IPS-20b (cell line): ENCODE measurements around the gene CCDC7.
"Not testable (repeated sequence)": the region's sequence is repeated elsewhere in the genome, so short reads cannot be mapped to it uniquely, and the experiment has no call there.

Experiments used
- H3K27ac ChIP-seq: one replicate; pipeline ENCODE4 v1.5.1; 2013; ENCODE audit warnings: low read length
- H3K27me3 ChIP-seq: 2 replicates; pipeline ENCODE4 v1.6.1; 2013; ENCODE audit warnings: mild to moderate bottlenecking, low read length, inconsistent platforms; ENCODE audit not compliant: insufficient read depth
- H3K36me3 ChIP-seq: 2 replicates; pipeline ENCODE4 v1.6.1; 2013; ENCODE audit warnings: low read depth, mild to moderate bottlenecking, inconsistent platforms, low read length, moderate library complexity; ENCODE audit not compliant: insufficient read depth
- H3K4me1 ChIP-seq: 2 replicates; pipeline ENCODE4 v1.6.1; 2013; ENCODE audit warnings: mild to moderate bottlenecking, control low read depth, inconsistent platforms, low read length, moderate library complexity; ENCODE audit not compliant: insufficient read depth
- H3K4me3 ChIP-seq: 2 replicates; pipeline ENCODE4 v1.5.1; 2013; ENCODE audit warnings: mild to moderate bottlenecking, low read length, inconsistent platforms
- H3K9ac ChIP-seq: 2 replicates; pipeline ENCODE4 v1.6.1; 2013; ENCODE audit warnings: low read depth, mild to moderate bottlenecking, inconsistent platforms, low read length, moderate library complexity
- H3K9me3 ChIP-seq: 2 replicates; pipeline ENCODE4 v1.6.1; 2013; ENCODE audit warnings: mild to moderate bottlenecking, low read depth, low read length, inconsistent platforms; ENCODE audit not compliant: insufficient read depth

CCDC7 gene

DNA sequence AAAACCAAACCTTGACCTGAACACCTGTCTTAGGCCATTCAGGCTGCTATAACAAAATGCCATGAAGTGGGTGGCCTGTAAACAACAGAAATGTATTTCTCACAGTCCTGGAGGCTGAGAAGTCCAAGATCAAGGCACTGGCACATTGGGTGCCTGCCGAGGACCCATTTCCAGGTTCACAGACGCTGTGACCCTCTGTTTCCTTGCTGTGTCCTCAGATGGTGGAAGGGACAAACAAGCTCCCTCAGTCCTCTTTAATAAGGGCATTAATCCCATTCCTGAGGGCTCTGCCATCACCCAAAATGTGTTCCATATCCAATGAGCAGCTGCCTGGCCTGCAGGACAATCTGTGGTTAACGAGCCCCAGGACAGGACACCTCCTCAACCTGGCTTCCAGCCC lies 444.5 kb downstream of the CCDC7 start:
- Histone ChIP-seq H3K27ac (no peak overlapping the region), H3K27me3 (no peaks in the 10 kb centered on the region), H3K9me3 (no peaks in the 10 kb centered on the region), H3K36me3 (no peaks in the 10 kb centered on the region), H3K4me1 (peaks cover 4% of the 10 kb centered on the region), H3K9ac (no peak overlapping the region), H3K4me3 (no peak overlapping the region)

DNA sequence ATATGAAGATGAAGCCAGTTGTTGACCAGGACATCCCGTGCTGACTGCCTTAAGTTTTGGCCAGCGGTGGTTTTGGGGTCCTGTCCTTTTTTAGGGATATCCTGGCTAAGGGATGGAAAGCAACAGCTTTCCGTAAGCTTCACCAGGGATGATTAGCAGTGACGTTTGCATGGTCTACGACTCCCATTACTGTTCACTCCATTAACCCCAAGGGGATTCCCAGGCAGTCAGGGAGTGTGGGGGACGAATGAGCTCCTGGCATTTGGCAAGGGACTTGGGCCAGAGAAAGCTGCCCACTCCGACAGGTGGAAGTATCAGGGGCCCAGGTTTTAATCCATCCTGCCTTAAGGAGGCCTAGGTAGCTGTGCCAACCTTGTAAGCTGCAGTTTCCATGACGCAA lies 445.3 kb downstream of the CCDC7 start:
- Histone ChIP-seq H3K4me1 (peaks cover 4% of the 10 kb centered on the region), H3K27ac (no peak overlapping the region), H3K9ac (no peak overlapping the region), H3K27me3 (no peaks in the 10 kb centered on the region), H3K36me3 (peaks cover 2% of the 10 kb centered on the region), H3K9me3 (no peaks in the 10 kb centered on the region), H3K4me3 (no peak overlapping the region)

DNA sequence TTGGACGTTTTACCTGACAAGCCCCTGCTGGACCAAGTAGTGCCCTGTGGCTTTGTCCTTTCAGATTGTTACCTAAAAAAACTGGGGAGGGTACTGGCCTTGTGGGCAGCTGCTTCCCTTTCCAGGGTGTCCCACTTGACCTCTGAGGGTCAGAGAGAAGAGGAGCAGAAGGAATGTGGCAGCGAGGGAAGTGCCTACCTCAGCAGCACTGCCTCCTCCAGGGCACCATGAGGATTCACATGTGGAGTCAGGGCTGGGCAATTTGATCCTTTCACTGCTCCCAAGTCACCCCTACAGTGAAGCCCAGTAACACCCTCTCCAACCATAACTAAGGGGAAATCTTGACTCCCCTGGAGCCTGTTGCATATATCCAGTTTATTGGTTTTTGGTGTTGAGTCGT lies 447.5 kb downstream of the CCDC7 start:
- H3K4me3 ChIP-seq = no peak overlapping the region
- H3K9me3 ChIP-seq = no peaks in the 10 kb centered on the region
- H3K36me3 ChIP-seq = peaks cover 21% of the 10 kb centered on the region
- no peak overlapping the region for H3K27ac ChIP-seq
- H3K27me3 ChIP-seq = no peaks in the 10 kb centered on the region
- H3K4me1 ChIP-seq = peaks cover 4% of the 10 kb centered on the region
- H3K9ac ChIP-seq = no peak overlapping the region

DNA sequence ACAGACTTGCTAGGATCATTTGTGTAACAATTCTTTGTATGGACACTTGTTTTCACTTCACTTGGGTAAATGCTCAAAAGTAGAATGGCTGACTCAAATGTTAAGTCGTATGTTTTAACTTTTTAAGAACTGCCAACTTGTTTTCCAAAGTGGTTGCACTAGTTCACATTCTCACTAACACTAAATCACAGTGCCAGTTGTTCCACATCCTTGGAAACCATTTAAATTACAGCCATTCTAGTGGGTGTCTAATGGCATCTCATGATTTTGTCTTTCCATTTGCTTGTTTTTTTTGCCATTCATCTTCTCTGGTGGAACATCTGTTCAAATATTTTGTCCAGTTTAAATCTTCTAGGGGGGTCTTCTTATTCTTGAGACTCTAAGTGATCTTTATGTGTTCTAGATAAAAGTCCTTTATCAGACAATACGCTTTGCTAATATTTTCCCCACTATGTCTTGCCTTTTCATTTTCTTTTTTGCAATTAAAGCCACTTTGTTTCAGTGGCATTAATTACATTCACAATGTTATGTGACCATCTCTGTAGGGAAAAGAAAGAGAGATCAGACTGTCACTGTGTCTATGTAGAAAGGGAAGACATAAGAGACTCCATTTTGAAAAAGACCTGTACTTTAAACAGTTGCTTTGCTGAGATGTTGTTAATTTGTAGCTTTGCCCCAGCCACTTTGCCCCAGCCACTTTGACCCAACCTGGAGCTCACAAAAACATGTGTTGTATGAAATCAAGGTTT lies 448.1 kb downstream of the CCDC7 start:
- no peaks in the 10 kb centered on the region for H3K27me3 ChIP-seq
- no peak overlapping the region for H3K9ac ChIP-seq
- H3K9me3 ChIP-seq = no peaks in the 10 kb centered on the region
- peaks cover 4% of the 10 kb centered on the region for H3K4me1 ChIP-seq
- no peak overlapping the region for H3K27ac ChIP-seq
- peaks cover 25% of the 10 kb centered on the region for H3K36me3 ChIP-seq
- no peak overlapping the region for H3K4me3 ChIP-seq

DNA sequence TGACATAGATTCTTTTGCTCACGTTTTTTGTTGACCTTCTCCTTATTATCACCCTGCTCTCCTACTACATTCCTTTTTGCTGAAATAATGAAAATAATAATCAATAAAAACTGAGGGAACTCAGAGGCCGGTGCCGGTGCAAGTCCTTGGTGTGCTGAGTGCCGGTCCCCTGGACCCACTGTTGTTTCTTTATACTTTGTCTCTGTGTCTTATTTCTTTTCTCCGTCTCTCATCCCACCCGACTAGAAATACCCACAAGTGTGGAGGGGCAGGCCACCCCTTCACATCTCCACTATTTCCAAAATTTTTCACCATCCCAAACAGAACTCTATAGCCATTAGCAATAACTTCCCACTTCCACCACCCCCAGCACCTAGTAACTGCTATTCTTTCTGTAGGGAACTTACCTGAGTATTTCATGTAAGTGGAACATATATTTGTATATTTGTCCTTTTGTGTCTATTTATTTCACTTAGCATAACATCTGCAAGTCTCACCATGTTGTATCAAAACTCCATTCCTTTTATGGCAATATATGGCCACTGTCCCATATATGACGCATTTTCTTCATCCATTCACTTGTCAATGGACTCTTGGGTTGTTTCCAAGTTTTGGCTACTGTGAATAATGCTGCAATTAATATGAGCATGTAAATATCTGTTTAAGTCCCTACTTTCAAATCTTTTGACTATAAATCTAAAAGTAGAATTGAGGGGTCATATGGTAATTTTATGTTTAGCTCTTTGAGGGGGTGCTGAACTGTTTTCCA lies 449.4 kb downstream of the CCDC7 start:
- not testable (repeated sequence) for H3K27me3 ChIP-seq, H3K9me3 ChIP-seq, H3K4me3 ChIP-seq, H3K4me1 ChIP-seq, H3K27ac ChIP-seq, H3K9ac ChIP-seq
- H3K36me3 ChIP-seq = peaks cover 33% of the 10 kb centered on the region

DNA sequence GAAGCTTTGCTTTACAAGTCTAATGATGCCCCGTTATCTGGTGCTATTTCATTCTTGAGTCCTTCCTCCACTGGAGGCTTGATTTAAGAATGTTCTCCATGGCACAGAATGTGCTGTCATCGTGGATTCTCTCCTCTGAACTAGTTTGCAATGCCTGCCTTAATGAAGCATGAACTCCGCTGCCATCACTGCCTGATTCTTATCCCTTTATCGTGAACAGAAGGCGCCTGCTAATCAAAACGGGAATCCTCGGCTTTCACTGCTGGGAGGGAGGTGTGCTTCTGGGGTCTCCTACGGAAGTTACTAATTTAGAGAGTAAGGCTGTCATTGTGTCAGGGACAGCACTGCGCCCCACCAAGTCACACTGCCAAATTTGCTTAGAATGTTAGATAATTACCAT lies 455.9 kb downstream of the CCDC7 start:
- H3K9me3 ChIP-seq = no peaks in the 10 kb centered on the region
- no peak overlapping the region for H3K4me3 ChIP-seq
- no peaks in the 10 kb centered on the region for H3K27me3 ChIP-seq
- peaks cover 66% of the 10 kb centered on the region for H3K36me3 ChIP-seq
- no peak overlapping the region for H3K9ac ChIP-seq
- H3K27ac ChIP-seq = no peak overlapping the region
- H3K4me1 ChIP-seq = no peaks in the 10 kb centered on the region

DNA sequence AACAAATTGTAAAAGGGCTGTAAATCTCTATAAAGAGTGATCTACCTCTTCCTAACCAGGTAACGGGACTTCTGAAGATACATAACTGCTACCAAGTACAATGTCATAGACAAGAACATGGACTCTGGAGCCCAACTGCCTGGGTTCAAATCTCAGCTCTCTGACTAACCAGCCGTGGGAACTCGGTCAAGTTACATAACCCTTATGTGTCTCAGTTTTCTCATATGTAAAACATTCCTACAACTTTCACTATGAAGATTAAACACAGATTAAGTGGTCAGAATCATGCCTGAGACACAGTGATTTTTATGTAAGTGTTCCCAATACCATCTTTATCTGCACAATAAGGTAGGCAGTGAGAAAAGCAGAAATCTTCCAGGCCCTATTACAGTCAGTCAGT lies 459.5 kb downstream of the CCDC7 start:
- no peak overlapping the region for H3K9ac ChIP-seq
- no peak overlapping the region for H3K27ac ChIP-seq
- H3K4me1 ChIP-seq = no peaks in the 10 kb centered on the region
- no peaks in the 10 kb centered on the region for H3K27me3 ChIP-seq
- peaks cover 76% of the 10 kb centered on the region for H3K36me3 ChIP-seq
- H3K9me3 ChIP-seq = no peaks in the 10 kb centered on the region
- H3K4me3 ChIP-seq = no peak overlapping the region

DNA sequence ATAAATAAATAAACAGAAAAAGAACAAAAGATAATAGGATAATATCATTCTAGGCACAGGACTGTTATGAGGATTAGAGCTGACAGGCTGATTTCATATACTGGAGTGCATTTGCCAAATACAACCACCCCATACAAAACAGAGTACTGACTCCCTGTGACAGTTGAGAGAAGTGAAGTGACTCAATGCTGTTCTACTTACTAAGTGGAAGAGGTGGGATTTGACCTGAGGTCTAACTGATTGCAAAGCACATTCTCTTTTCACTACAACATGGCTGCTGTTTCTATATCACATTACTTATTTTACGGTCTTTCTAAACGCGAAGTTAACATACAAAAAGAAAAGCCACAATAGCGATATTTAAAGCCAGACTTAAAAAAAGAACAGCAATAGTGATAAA lies 460.7 kb downstream of the CCDC7 start:
- Histone ChIP-seq H3K36me3 (peaks cover 86% of the 10 kb centered on the region), H3K27me3 (no peaks in the 10 kb centered on the region), H3K4me1 (no peaks in the 10 kb centered on the region), H3K9me3 (no peaks in the 10 kb centered on the region), H3K4me3 (no peak overlapping the region), H3K27ac (no peak overlapping the region), H3K9ac (no peak overlapping the region)

DNA sequence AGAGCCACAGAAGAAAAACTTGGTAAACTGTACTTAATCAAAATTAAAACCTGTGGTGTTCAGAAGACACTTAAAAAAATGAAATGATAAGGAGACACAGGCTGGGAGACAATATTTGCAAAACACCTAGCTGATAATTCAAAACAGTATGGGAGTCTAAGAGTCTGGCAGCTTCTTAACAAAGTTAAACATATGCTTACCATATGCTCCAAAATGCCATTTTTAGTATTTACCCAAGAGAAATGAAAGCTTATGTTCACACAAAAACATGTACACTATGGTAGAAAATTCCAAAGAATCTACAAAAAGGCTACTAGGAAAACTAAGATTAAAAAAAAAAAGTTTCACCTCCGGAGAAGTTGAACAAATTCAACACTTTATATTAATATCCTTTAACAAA lies 463.5 kb downstream of the CCDC7 start:
- Histone ChIP-seq H3K4me1 (no peaks in the 10 kb centered on the region), H3K4me3 (no peak overlapping the region), H3K36me3 (peaks cover 85% of the 10 kb centered on the region), H3K9ac (no peak overlapping the region), H3K27me3 (no peaks in the 10 kb centered on the region), H3K9me3 (no peaks in the 10 kb centered on the region), H3K27ac (no peak overlapping the region)

DNA sequence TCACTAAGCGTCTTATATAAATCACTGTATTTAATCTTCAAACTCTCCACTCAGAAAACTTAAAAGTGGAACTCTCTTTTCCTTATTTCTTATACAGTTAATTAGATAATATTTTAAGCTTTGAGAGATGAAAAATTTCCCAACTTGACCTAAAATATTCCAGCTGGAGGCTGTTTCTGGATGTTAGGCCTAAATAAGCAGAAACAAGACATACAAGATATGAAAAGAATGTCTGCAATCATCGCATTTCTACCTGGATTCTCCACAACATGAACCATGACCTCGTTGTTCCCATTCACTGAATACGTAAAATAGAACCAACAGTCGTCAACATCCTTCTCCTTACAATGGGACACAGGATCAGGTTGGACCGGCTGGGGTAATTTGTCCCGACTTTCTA lies 464.0 kb downstream of the CCDC7 start:
- not testable (repeated sequence) for H3K9ac ChIP-seq, H3K4me3 ChIP-seq, H3K9me3 ChIP-seq, H3K4me1 ChIP-seq, H3K27ac ChIP-seq, H3K27me3 ChIP-seq
- peaks cover 81% of the 10 kb centered on the region for H3K36me3 ChIP-seq

DNA sequence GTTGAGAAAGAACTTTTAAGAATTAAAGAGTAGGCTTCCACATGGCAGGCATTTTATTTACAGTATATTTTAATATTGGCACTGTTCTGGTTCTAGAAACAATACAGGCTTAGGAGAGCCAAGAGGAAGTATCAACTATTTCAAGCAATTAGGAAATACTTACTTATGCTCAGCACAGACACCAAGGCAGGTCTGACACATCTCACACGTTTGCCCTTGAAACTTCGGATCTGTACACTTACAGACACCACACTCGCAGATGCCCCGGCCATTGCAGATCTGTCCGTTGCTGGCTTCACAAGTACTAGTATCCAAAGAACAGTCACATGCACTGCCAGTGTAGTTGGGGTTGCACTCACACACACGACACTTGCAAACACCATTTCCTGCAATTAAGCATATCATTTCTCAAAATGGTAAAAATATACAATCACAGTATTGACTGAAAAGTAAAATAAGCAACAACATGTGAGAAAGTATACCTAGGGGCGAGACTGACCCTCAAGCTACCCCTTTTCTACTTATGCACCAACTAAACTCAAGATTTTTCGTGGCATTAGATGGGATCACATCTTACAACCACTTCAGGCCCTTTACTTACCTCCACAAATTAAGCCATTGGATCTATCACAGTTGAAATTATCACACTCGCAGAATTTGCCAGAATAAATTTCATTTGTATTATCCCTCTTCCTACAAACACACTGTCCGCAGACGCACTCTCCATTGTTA lies 465.5 kb downstream of the CCDC7 start:
- no peaks in the 10 kb centered on the region for H3K9me3 ChIP-seq
- H3K36me3 ChIP-seq = peaks cover 72% of the 10 kb centered on the region
- H3K27me3 ChIP-seq = no peaks in the 10 kb centered on the region
- H3K4me3 ChIP-seq = no peak overlapping the region
- H3K27ac ChIP-seq = no peak overlapping the region
- H3K4me1 ChIP-seq = no peaks in the 10 kb centered on the region
- H3K9ac ChIP-seq = no peak overlapping the region

DNA sequence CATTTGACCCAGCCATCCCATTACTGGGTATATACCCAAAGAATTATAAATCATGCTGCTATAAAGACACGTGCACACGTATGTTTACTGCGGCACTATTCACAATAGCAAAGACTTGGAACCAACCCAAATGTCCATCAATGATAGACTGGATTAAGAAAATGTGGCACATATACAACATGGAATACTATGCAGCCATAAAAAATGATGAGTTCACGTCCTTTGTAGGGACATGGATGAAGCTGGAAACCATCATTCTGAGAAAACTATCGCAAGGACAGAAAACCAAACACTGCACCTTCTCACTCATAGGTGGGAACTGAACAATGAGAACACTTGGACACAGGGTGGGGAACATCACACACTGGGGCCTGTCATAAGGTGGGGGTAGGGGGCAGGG lies 471.9 kb downstream of the CCDC7 start:
- H3K36me3 ChIP-seq = peaks cover 61% of the 10 kb centered on the region
- not testable (repeated sequence) for H3K4me3 ChIP-seq, H3K27ac ChIP-seq, H3K4me1 ChIP-seq, H3K9me3 ChIP-seq, H3K9ac ChIP-seq, H3K27me3 ChIP-seq
